Small intestine (tissue), 16 donors: ENCODE measurements around the gene PLK1. TPM values are rescaled to one million over a fixed set of nuclear protein-coding genes. Genes with fewer than 3 reads are reported as not detected.
"Not testable (repeated sequence)": the region's sequence is repeated elsewhere in the genome, so short reads cannot be mapped to it uniquely, and the experiment has no call there.

Experiments
- DNase-seq, 2 donors: peaks; one replicate each; pipeline versions ENCODE4 v3.0.0 to v3.0.0-alpha.2; 2013
- FAIRE-seq: peaks from 2 replicates; lab custom pipeline; 2012; peaks lifted over from hg19 to GRCh38; lab: Jason Lieb, UNC
- H3K27ac ChIP-seq, 3 donors: one replicate each; pipeline ENCODE4 v1.5.1; 2013; ENCODE audit warnings: low read length in 2 of 3, mild to moderate bottlenecking in 2 of 3, control low read depth in 1 of 3, inconsistent platforms in 1 of 3, low read depth in 1 of 3, moderate library complexity in 1 of 3
- H3K27me3 ChIP-seq, 3 donors: one replicate each; pipeline ENCODE4 v1.6.1; 2013; ENCODE audit warnings: low read length in 3 of 3, inconsistent platforms in 1 of 3; ENCODE audit not compliant: control insufficient read depth in 3 of 3, insufficient read depth in 3 of 3
- H3K36me3 ChIP-seq, 3 donors: one replicate each; pipeline ENCODE4 v1.6.1; 2013; ENCODE audit warnings: low read length in 3 of 3, inconsistent platforms in 1 of 3, low read depth in 1 of 3, mild to moderate bottlenecking in 1 of 3, moderate library complexity in 1 of 3; ENCODE audit not compliant: control insufficient read depth in 3 of 3, insufficient read depth in 2 of 3
- H3K4me1 ChIP-seq, 3 donors: one replicate each; pipeline ENCODE4 v1.6.1; 2013; ENCODE audit warnings: low read length in 2 of 3, inconsistent platforms in 1 of 3, low read depth in 1 of 3, mild to moderate bottlenecking in 1 of 3, moderate library complexity in 1 of 3; ENCODE audit not compliant: control insufficient read depth in 3 of 3, insufficient read depth in 2 of 3
- H3K4me3 ChIP-seq, 3 donors: one replicate each; pipeline ENCODE4 v1.5.1; 2013; ENCODE audit warnings: low read length in 3 of 3, control low read depth in 1 of 3, inconsistent platforms in 1 of 3, low read depth in 1 of 3, mild to moderate bottlenecking in 1 of 3, moderate library complexity in 1 of 3
- H3K9me3 ChIP-seq, 2 donors: one replicate each; pipeline ENCODE4 v1.6.1; 2013; ENCODE audit warnings: low read depth in 1 of 2, low read length in 1 of 2; ENCODE audit not compliant: control insufficient read depth in 2 of 2, insufficient read depth in 1 of 2
- whole genome bisulfite sequencing, 3 donors: extraction: QIAGEN DNeasy Blood & Tissue Kit; methylation state at CpG; one replicate each; pipeline ENCODE4 v1.1.7; 2013; 5-methylcytosine and 5-hydroxymethylcytosine counted together
- long read RNA-seq, 10 donors: transcript quantifications; one replicate each; lab custom pipeline, GENCODE V29; 2026
- polyA plus RNA-seq, 4 donors: library from polyadenylated mRNA; stranded (reverse) in 3 of 4; unstranded in 1 of 4; fragments of 200-250 nt in 3 of 4; fragments of 120-200 nt in 1 of 4; gene quantifications; one replicate each; pipeline versions ENCODE4 v1.2.1 to v1.2.3, GENCODE V29; 2013
- donor health status: healthy with polysubstance abuse.
- donor health status: control.
- donor health status: control.
- donor health status: Bipolar disorder and iron deficiency.
- donor health status: healthy.

The PLK1 gene
- 10 to 100 TPM in 2 of 4 donors, 1 to 10 TPM in 2; 1.9 to 48.2 (median 9.8) TPM for polyA plus RNA-seq
- long read RNA-seq, donor 1 = 0 reads
- long read RNA-seq, donor 2, partial matches to known transcripts = 0 of 2 reads
- long read RNA-seq, donor 2, other reads (novel, unspliced or antisense) = 0 of 2 reads
- long read RNA-seq, donor 3, partial matches to known transcripts = 14 of 16 reads
- long read RNA-seq, donor 3, other reads (novel, unspliced or antisense) = 0 of 16 reads
- long read RNA-seq, donor 4 = 0 reads
- long read RNA-seq, donor 5, partial matches to known transcripts = 0 of 1 reads
- long read RNA-seq, donor 5, other reads (novel, unspliced or antisense) = 0 of 1 reads
- long read RNA-seq, donor 6, transcript PLK1-201 (10 exons, 2,227 nt) = major isoform, 6 of 6 reads
- long read RNA-seq, donor 6, partial matches to known transcripts = 0 of 6 reads
- long read RNA-seq, donor 6, other reads (novel, unspliced or antisense) = 0 of 6 reads
- long read RNA-seq, donor 7, full-length matches to known transcripts = 13 of 13 reads
- long read RNA-seq, donor 7, partial matches to known transcripts = 0 of 13 reads
- long read RNA-seq, donor 7, other reads (novel, unspliced or antisense) = 0 of 13 reads
- long read RNA-seq, donor 8 = 0 reads
- long read RNA-seq, donor 9, partial matches to known transcripts = 0 of 1 reads
- long read RNA-seq, donor 9, other reads (novel, unspliced or antisense) = 0 of 1 reads
- long read RNA-seq, donor 10, partial matches to known transcripts = 0 of 3 reads
- long read RNA-seq, donor 10, other reads (novel, unspliced or antisense) = 0 of 3 reads

GRCh38 chr16:23678430-23679273, at the start of gene PLK1:
Gene PLK1, plus strand, starts transcription at chr16:23678889. Its CDS starts 44 bp downstream, at chr16:23678933.
- Histone ChIP-seq H3K36me3 (peaks cover 0 to 32% (median 2%) of the 10 kb centered on the region in 3 donors), H3K9me3 (no peaks in the 10 kb centered on the region), H3K27me3 (no peaks in the 10 kb centered on the region), H3K4me3 (peak within 1 kb of the TSS; percentile 41 to 61 (median 56)), H3K4me1 (peaks cover 0 to 12% (median 7%) of the 10 kb centered on the region in 3 donors), H3K27ac (peak within 1 kb of the TSS in 1 of 3 donors; percentile 1)
- 1% methylated on average over 72 to 75 of the region's 75 CpGs for WGBS, 3 donors
- FAIRE-seq = no peak
- peak; percentile 87 to 91 for DNase-seq

GRCh38 chr16:23629516-23629915, 49.2 kb upstream of the PLK1 start:
- H3K4me1 ChIP-seq = no peaks in the 10 kb centered on the region
- H3K27ac ChIP-seq = no peak overlapping the region
- 89 to 96% (median 95%) methylated on average over 8 of the region's 8 CpGs for WGBS, 3 donors
- DNase-seq = no peak
- no peak for FAIRE-seq
- H3K9me3 ChIP-seq = no peaks in the 10 kb centered on the region
- no peak overlapping the region for H3K4me3 ChIP-seq
- peaks cover 9 to 28% (median 16%) of the 10 kb centered on the region in 3 donors for H3K36me3 ChIP-seq
- H3K27me3 ChIP-seq = no peaks in the 10 kb centered on the region

- 98 to 100% (median 99%) methylated on average over 3 of the region's 3 CpGs for WGBS, 3 donors
- H3K27me3 ChIP-seq, DNase-seq: not testable (repeated sequence)
Observed at GRCh38 chr16:23631874-23632273, 46.8 kb upstream of the PLK1 start.

GRCh38 chr16:23634461-23635036, 44.1 kb upstream of the PLK1 start:
- 93 to 96% (median 94%) methylated on average over 4 of the region's 4 CpGs for WGBS, 3 donors
- no peak for DNase-seq
- Histone ChIP-seq H3K36me3 (peaks cover 6 to 17% (median 13%) of the 10 kb centered on the region in 3 donors), H3K4me3 (no peak overlapping the region), H3K4me1 (no peaks in the 10 kb centered on the region), H3K9me3 (no peaks in the 10 kb centered on the region), H3K27me3 (no peaks in the 10 kb centered on the region), H3K27ac (no peak overlapping the region)
- no peak for FAIRE-seq

More at GRCh38 chr16:23631874-23632273, 46.8 kb upstream of the PLK1 start:
- H3K4me1 ChIP-seq, H3K4me3 ChIP-seq, H3K9me3 ChIP-seq, FAIRE-seq, H3K27ac ChIP-seq: not testable (repeated sequence)
- H3K36me3 ChIP-seq = peaks cover 11 to 16% (median 15%) of the 10 kb centered on the region in 3 donors

- no peak for DNase-seq
- peaks cover 0 to 13% (median 12%) of the 10 kb centered on the region in 3 donors for H3K36me3 ChIP-seq
- no peak overlapping the region for H3K27ac ChIP-seq
- H3K9me3 ChIP-seq = no peaks in the 10 kb centered on the region
- H3K27me3 ChIP-seq = no peaks in the 10 kb centered on the region
- FAIRE-seq = no peak
- no peaks in the 10 kb centered on the region for H3K4me1 ChIP-seq
- H3K4me3 ChIP-seq = no peak overlapping the region
Observed at GRCh38 chr16:23635958-23636357, 42.7 kb upstream of the PLK1 start.

- WGBS, 3 donors = 1 to 2% (median 1%) methylated on average over 8 of the region's 8 CpGs
- Histone ChIP-seq H3K9me3 (no peaks in the 10 kb centered on the region), H3K4me1 (peaks cover 0 to 4% (median 3%) of the 10 kb centered on the region in 3 donors), H3K36me3 (peaks cover 0 to 24% (median 8%) of the 10 kb centered on the region in 3 donors), H3K4me3 (peak overlapping the region; percentile 96 to 99 (median 99)), H3K27ac (peak overlapping the region; percentile 71 to 96 (median 83)), H3K27me3 (no peaks in the 10 kb centered on the region)
- FAIRE-seq = no peak
- no peak for DNase-seq
Observed at GRCh38 chr16:23640615-23640930, 38.1 kb upstream of the PLK1 start.

GRCh38 chr16:23640931-23641765, 37.5 kb upstream of the PLK1 start, which contains the start of the genes DCTN5 and PALB2:
Gene DCTN5, plus strand, starts transcription at chr16:23641466. Its CDS starts 77 bp downstream, at chr16:23641543.
Gene PALB2, minus strand, starts transcription at chr16:23641310. Its CDS starts 153 bp downstream, at chr16:23641157.
- H3K4me1 ChIP-seq = peaks cover 0 to 4% (median 3%) of the 10 kb centered on the region in 3 donors
- H3K27ac ChIP-seq = peak within 1 kb of the TSS; percentile 71 to 96 (median 83)
- H3K9me3 ChIP-seq = no peaks in the 10 kb centered on the region
- peaks cover 0 to 24% (median 6%) of the 10 kb centered on the region in 3 donors for H3K36me3 ChIP-seq
- peak within 1 kb of the TSS; percentile 96 to 99 (median 99) for H3K4me3 ChIP-seq
- FAIRE-seq (no peak), DNase-seq (peak; percentile 96 to 97)
- no peaks in the 10 kb centered on the region for H3K27me3 ChIP-seq
- 0% methylated on average over 60 to 64 of the region's 64 CpGs for WGBS, 3 donors
